Heart left ventricle (tissue), 16 donors: ENCODE measurements around the gene MAML3. TPM values are rescaled to one million over a fixed set of nuclear protein-coding genes. Genes with fewer than 3 reads are reported as not detected.
A peak's percentile ranks its signal among the peaks of the same experiment; 100 is the strongest.

Experiments
- ATAC-seq, 4 donors: fragments of 200-7000 bp; cut with Tn5 transposase; one replicate each; pipeline ENCODE4 v1.9.1; 2020 to 2022; ENCODE audit warnings: moderate library complexity in 4 of 4, mild to moderate bottlenecking in 3 of 4, moderate number of reproducible peaks in 1 of 4
- DNase-seq, 5 donors: peaks; one replicate each; pipeline ENCODE4 v3.0.0-alpha.2; 2020
- H3K27ac ChIP-seq, 12 donors: fragments of 200-600 bp; sonication (generic) in 4 of 12; one replicate each; pipeline versions ENCODE4 v1.5.0 to v1.8.0; 2016 to 2022; ENCODE audit warnings: mild to moderate bottlenecking in 2 of 12
- H3K27me3 ChIP-seq, 9 donors: fragments of 200-600 bp; sonication (generic) in 2 of 9; one replicate each; pipeline versions ENCODE4 v1.5.1 to v1.8.0; 2016 to 2022; ENCODE audit warnings: mild to moderate bottlenecking in 3 of 9
- H3K36me3 ChIP-seq, 9 donors: fragments of 200-600 bp; sonication (generic) in 2 of 9; one replicate each; pipeline versions ENCODE4 v1.5.0 to v1.8.0; 2018 to 2022; ENCODE audit warnings: mild to moderate bottlenecking in 2 of 9
- H3K4me1 ChIP-seq, 12 donors: fragments of 200-600 bp; sonication (generic) in 4 of 12; one replicate each; pipeline versions ENCODE4 v1.5.0 to v1.8.0; 2016 to 2022; ENCODE audit warnings: mild to moderate bottlenecking in 3 of 12
- H3K4me3 ChIP-seq, 12 donors: fragments of 200-600 bp; sonication (generic) in 4 of 12; one replicate each; pipeline versions ENCODE4 v1.5.0 to v1.8.0; 2017 to 2022; ENCODE audit warnings: mild to moderate bottlenecking in 9 of 12, moderate library complexity in 4 of 12
- H3K9me3 ChIP-seq, 12 donors: fragments of 200-600 bp; sonication (generic) in 4 of 12; one replicate each; pipeline versions ENCODE4 v1.5.0 to v1.8.0; 2016 to 2022; ENCODE audit warnings: mild to moderate bottlenecking in 1 of 12
- CTCF ChIP-seq, 12 donors: fragments of 200-600 bp; sonication (generic) in 4 of 12; IDR thresholded peaks; one replicate each; pipeline versions ENCODE4 v1.5.0 to v1.8.0; 2018 to 2022; ENCODE audit warnings: antibody characterized with exemption in 12 of 12, mild to moderate bottlenecking in 5 of 12
- POLR2A ChIP-seq, 2 donors: fragments of 450-650 bp; IDR thresholded peaks; one replicate each; pipeline ENCODE4 v1.6.1; 2017; ENCODE audit warnings: antibody characterized with exemption in 2 of 2, mild to moderate bottlenecking in 2 of 2, moderate library complexity in 2 of 2
- WGBS, 4 donors: extraction: QIAGEN DNeasy Blood & Tissue Kit in 2 of 4; methylation state at CpG; one replicate each; pipeline versions ENCODE4 v1.1.5 to v1.1.7; 2013 to 2018; 5-methylcytosine and 5-hydroxymethylcytosine counted together
- intact Hi-C, 10 donors: fragments of 100-400 bp; cut with DNase I; formaldehyde crosslinking; loops; one replicate each; pipeline versions ENCODE4 v1.11.1 to v1.14.2; 2022
- polyA plus RNA-seq, 2 donors: library from polyadenylated mRNA; stranded (reverse); fragments of 200-250 nt; gene quantifications; one replicate each; pipeline ENCODE4 v1.2.3, GENCODE V29; 2013
- total RNA-seq, 9 donors: library from RNA; depleted of rRNA in 2 of 9; stranded (reverse); fragments of >200 nt in 2 of 9; fragmentation: NEBNext Ultra II Directional in 3 of 9; extraction: Animal tissue kit (Norgen Biotek cat#: 25700) in 3 of 9; gene quantifications; one replicate each; pipeline versions ENCODE4 v1.1.0 to v1.2.4, GENCODE V29; 2016 to 2023
- donor health status: ischemic (EF 13 %, LVEDD 7.1; RV severe dilation, severe dysfunction).
- donor health status: healthy with polysubstance abuse.
- donor health status: DM: no; HTN: yes; CAD: no.
- donor health status: DM: no; HTN: no; CAD: no.
- donor health status: ischemic (EF 25% LVEDD 6.9; RV normal size, moderate dysfunction).
- donor health status: ischemic (EF 25% LVEDD 5.7; RV mildly dilated, moderate dysfunction).
- donor health status: healthy.
- donor health status: DM: yes; HTN: yes; CAD: no.
- donor health status: ischemic (EF 35%, LVEDD 5.7; RV mildly dilated, moderate dysfunction).
- donor health status: nonischemic (EF 11% LVEDD 7.7; RV severe dilation, severe dysfunction).
- donor health status: DM: yes; HTN: yes; CAD: no.
- donor health status: PGD.
- donor health status: ischemic (EF 29% LVEDD 5.4; RV normal size, mild dysfunction).
- donor health status: nonischemic (EF 23%, LVEDD 6.1; RV moderate dilation, normal function).

MAML3 gene
- total and polyA plus RNA-seq, 11 donors, result 0.76 to 5.9 (median 2.4) TPM

- ATAC-seq, result no peak
- intact Hi-C loops, result loop anchor here (2.0 to 10.0 kb wide), 21 partner anchors 56 to 499 kb away; partner anchors contain the start of gene MGST2 (in 3 of the 10)
Observed at GRCh38 chr4:140153419-140153717, 616 bp downstream of the MAML3 start.

GRCh38 chr4:140152751-140153418 lies 1.1 kb downstream of the MAML3 start:
- Histone ChIP-seq H3K9me3 (no peaks in the 10 kb centered on the region), H3K36me3 (no peaks in the 10 kb centered on the region), H3K4me1 (peaks cover 0 to 22% (median 8%) of the 10 kb centered on the region in 12 donors), H3K27me3 (no peaks in the 10 kb centered on the region), H3K4me3 (peak overlapping the region; percentile 35 to 92 (median 83)), H3K27ac (peak overlapping the region; percentile 65 to 100 (median 98))
- ATAC-seq (peak in 2 of 4 donors; percentile 2 to 5), DNase-seq (peak; percentile 56 to 81 (median 62))
- 0 to 2% (median 0%) methylated on average over 28 to 54 of the region's 54 CpGs for WGBS, 4 donors
- intact Hi-C loops, result loop anchor here (2.0 to 10.0 kb wide), 21 partner anchors 56 to 498 kb away; partner anchors contain the start of gene MGST2 (in 3 of the 10)
- no peak for TF ChIP-seq CTCF (IDR thresholded peaks at IDR 0.05)

More at GRCh38 chr4:140153419-140153717, 616 bp downstream of the MAML3 start:
- Histone ChIP-seq H3K27ac (peak overlapping the region; percentile 83 to 100 (median 98)), H3K9me3 (no peaks in the 10 kb centered on the region), H3K4me1 (peaks cover 0 to 18% (median 9%) of the 10 kb centered on the region in 12 donors), H3K4me3 (peak overlapping the region; percentile 35 to 92 (median 83)), H3K36me3 (no peaks in the 10 kb centered on the region), H3K27me3 (no peaks in the 10 kb centered on the region)
- 0 to 2% (median 1%) methylated on average over 14 of the region's 14 CpGs for WGBS, 4 donors
- DNase-seq, result no peak
- TF ChIP-seq POLR2A (IDR thresholded peaks at IDR 0.05) (no peak), CTCF (IDR thresholded peaks at IDR 0.05) (no peak)

- DNase-seq (peak; percentile 74 to 84 (median 76)), ATAC-seq (peak; percentile 17 to 47 (median 42))
- WGBS, 4 donors, result 0 to 1% (median 0%) methylated on average over 27 to 50 of the region's 50 CpGs
- intact Hi-C loops, result loop anchor here (2.0 to 10.0 kb wide), 21 partner anchors 55 to 497 kb away; partner anchors contain the start of gene MGST2 (in 3 of the 10)
- H3K4me1 ChIP-seq, result peaks cover 0 to 22% (median 8%) of the 10 kb centered on the region in 12 donors
- H3K4me3 ChIP-seq, result peak overlapping the region; percentile 35 to 92 (median 83)
- no peaks in the 10 kb centered on the region for H3K9me3 ChIP-seq
- no peaks in the 10 kb centered on the region for H3K27me3 ChIP-seq
- H3K27ac ChIP-seq, result peak overlapping the region in 11 of 12 donors; percentile 90 to 100 (median 99)
- H3K36me3 ChIP-seq, result no peaks in the 10 kb centered on the region
- TF ChIP-seq CTCF (IDR thresholded peaks at IDR 0.05) (peak in 8 of 12 donors; percentile 5 to 52 (median 36)), POLR2A (IDR thresholded peaks at IDR 0.05) (peak in 1 of 2 donors; percentile 10)
Observed at GRCh38 chr4:140152013-140152703, 1.8 kb downstream of the MAML3 start.

GRCh38 chr4:140151699-140152012 lies 2.3 kb downstream of the MAML3 start:
- whole genome bisulfite sequencing, 4 donors, result 0 to 1% (median 0%) methylated on average over 11 of the region's 11 CpGs
- peak; percentile 80 to 87 (median 87) for DNase-seq
- intact Hi-C loops, result loop anchor here (2.0 to 10.0 kb wide), 23 partner anchors 54 to 497 kb away; partner anchors contain the start of gene MGST2 (in 3 of the 10)
- TF ChIP-seq POLR2A (IDR thresholded peaks at IDR 0.05) (no peak), CTCF (IDR thresholded peaks at IDR 0.05) (no peak)
- ATAC-seq, result peak; percentile 30 to 63 (median 53)
- Histone ChIP-seq H3K36me3 (no peaks in the 10 kb centered on the region), H3K27ac (peak overlapping the region; percentile 90 to 100 (median 98)), H3K4me1 (peaks cover 0 to 22% (median 8%) of the 10 kb centered on the region in 12 donors), H3K27me3 (no peaks in the 10 kb centered on the region), H3K9me3 (no peaks in the 10 kb centered on the region), H3K4me3 (peak overlapping the region; percentile 35 to 92 (median 83))
